Chondrocyte (in vitro differentiated cells): ENCODE results near the gene RGS3. TPM values are rescaled to one million over a fixed set of nuclear protein-coding genes. Genes with fewer than 3 reads are reported as not detected.
A peak's percentile ranks its signal among the peaks of the same experiment; 100 is the strongest.

Experiments used
- DNase-seq: peaks from one replicate; pipeline ENCODE4 v3.0.0; 2021; ENCODE audit warnings: mixed read lengths, low spot score
- H3K27ac Mint-ChIP-seq: one replicate; pipeline ENCODE4 v1.8.0; 2021; ENCODE audit warnings: mild to moderate bottlenecking, moderate library complexity, mixed read lengths; ENCODE audit not compliant: unreplicated experiment
- H3K27me3 Mint-ChIP-seq: 2 replicates; pipeline ENCODE4 v1.8.0; 2021; ENCODE audit warnings: low read depth, mixed read lengths
- H3K36me3 Mint-ChIP-seq: 2 replicates; pipeline ENCODE4 v1.8.0; 2021; ENCODE audit warnings: low read depth, mixed read lengths
- H3K4me1 Mint-ChIP-seq: 2 replicates; pipeline ENCODE4 v1.8.0; 2021; ENCODE audit warnings: low read depth, mild to moderate bottlenecking, mixed read lengths
- H3K4me3 Mint-ChIP-seq: one replicate; pipeline ENCODE4 v1.8.0; 2021; ENCODE audit warnings: mild to moderate bottlenecking, moderate library complexity, mixed read lengths; ENCODE audit not compliant: unreplicated experiment
- H3K9me3 Mint-ChIP-seq: 2 replicates; pipeline ENCODE4 v1.8.0; 2021; ENCODE audit warnings: low read depth, mixed read lengths
- total RNA-seq: library from RNA; stranded (reverse); gene quantifications from 3 replicates; pipeline ENCODE4 v1.2.1, GENCODE V29; 2021
- TF ChIP-seq, protein P1 (sequence below): fragments of 200-600 bp; sonication (generic); IDR thresholded peaks from 2 replicates; pipeline ENCODE4 v1.5.0; 2021; ENCODE audit warnings: antibody characterized with exemption, mild to moderate bottlenecking, moderate library complexity

RGS3 gene
- total RNA-seq, 1 donor from 2014 or later = 55.2 TPM

DNA sequence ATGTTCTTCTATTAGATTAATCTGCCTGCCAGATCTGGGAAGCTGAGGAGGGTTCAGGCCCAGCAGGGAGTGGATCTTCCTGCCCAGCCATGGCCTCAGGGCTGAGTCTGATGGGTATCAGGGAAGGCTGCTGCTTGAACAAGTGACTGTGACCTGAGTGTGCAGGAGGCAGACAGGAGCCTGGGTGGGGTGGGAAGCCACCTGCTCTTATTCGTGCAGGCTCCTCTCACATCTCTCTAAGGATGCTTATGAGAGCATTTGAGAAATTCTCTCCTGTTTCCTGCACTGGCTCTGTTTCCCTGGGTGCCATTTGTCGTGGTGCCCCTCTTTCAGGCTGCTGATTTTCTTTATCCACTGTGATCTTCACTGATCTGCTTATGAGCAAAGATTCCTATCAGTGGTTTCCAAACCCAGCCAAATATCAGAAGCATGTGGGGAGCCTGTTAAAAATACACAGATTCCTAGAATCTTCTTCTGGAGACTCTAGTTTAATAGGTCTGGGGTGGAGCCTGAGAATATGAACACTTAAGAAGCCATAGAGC lies 2.1 kb downstream of the RGS3 start:
- H3K27ac Mint-ChIP-seq = no peak overlapping the region

DNA sequence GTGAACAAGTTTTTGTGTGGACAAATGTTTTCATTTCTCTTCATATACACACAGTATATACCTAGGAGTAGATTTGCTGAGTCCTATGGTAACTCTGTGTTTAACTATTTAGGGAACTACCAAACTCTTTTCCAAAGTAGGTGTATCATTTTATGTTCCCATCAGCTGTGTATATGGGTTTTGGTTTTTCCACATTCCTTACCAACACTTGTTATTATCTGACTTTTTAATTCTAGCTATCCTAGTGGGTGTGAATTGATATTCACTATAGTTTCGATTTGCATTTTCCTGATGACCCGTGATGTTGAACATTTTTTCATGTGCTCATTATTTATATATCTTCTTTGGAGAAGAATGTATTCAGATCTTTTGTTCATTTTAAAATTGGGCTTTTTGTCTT lies 3.7 kb downstream of the RGS3 start:
- Mint-ChIP-seq H3K4me1 (peaks cover 10% of the 10 kb centered on the region), H3K27ac (no peak overlapping the region), H3K9me3 (no peaks in the 10 kb centered on the region), H3K36me3 (no peaks in the 10 kb centered on the region), H3K4me3 (no peak overlapping the region), H3K27me3 (peaks cover 10% of the 10 kb centered on the region)
- TF ChIP-seq, protein P1, sequence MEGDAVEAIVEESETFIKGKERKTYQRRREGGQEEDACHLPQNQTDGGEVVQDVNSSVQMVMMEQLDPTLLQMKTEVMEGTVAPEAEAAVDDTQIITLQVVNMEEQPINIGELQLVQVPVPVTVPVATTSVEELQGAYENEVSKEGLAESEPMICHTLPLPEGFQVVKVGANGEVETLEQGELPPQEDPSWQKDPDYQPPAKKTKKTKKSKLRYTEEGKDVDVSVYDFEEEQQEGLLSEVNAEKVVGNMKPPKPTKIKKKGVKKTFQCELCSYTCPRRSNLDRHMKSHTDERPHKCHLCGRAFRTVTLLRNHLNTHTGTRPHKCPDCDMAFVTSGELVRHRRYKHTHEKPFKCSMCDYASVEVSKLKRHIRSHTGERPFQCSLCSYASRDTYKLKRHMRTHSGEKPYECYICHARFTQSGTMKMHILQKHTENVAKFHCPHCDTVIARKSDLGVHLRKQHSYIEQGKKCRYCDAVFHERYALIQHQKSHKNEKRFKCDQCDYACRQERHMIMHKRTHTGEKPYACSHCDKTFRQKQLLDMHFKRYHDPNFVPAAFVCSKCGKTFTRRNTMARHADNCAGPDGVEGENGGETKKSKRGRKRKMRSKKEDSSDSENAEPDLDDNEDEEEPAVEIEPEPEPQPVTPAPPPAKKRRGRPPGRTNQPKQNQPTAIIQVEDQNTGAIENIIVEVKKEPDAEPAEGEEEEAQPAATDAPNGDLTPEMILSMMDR = no peak
- no peak for DNase-seq

More for the DNA sequence above, 2.1 kb downstream of the RGS3 start:
- TF ChIP-seq, protein P1 = no peak
- Mint-ChIP-seq H3K9me3 (no peaks in the 10 kb centered on the region), H3K4me3 (no peak overlapping the region), H3K4me1 (peaks cover 5% of the 10 kb centered on the region), H3K36me3 (no peaks in the 10 kb centered on the region), H3K27me3 (peaks cover 11% of the 10 kb centered on the region)
- no peak for DNase-seq

DNA sequence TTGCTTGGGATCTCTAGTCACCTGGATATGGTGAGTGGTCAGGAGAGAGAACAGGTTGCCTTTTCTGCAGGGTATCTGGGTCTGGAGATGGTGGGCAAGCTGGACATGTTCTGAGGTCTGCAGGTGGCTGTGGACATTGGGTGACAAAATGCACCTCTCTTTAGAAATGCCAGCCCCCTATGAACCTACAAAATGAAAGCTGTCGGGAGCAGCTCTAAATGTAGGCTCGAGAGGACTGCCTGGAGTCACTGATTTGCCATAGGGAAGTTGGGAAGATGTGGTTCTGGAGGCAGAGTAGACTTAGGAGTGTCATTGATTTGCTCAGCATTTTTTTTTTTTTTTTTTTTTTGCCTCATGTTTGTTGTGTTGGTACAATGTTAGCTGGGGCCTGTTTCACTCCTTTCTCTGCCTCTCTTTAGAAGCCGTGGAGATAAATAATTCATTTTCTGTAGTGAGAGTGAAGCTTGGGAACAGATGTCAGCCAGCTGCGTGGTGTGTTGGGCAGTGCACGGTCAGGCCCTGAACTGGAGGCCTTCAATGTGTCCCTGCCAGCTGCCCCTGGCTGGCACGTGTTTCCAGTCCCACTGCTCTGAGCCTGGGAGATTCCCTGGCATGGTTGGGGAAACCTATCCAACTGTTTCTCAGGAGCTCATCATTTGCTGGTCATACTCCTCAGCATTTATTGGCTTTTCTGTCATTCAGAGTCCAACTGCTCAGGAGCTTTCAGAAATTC lies 5.4 kb downstream of the RGS3 start:
- Mint-ChIP-seq H3K4me1 (peaks cover 7% of the 10 kb centered on the region), H3K4me3 (no peak overlapping the region), H3K27me3 (peaks cover 2% of the 10 kb centered on the region), H3K27ac (no peak overlapping the region), H3K9me3 (no peaks in the 10 kb centered on the region), H3K36me3 (no peaks in the 10 kb centered on the region)
- DNase-seq = no peak
- TF ChIP-seq, protein P1 = no peak

DNA sequence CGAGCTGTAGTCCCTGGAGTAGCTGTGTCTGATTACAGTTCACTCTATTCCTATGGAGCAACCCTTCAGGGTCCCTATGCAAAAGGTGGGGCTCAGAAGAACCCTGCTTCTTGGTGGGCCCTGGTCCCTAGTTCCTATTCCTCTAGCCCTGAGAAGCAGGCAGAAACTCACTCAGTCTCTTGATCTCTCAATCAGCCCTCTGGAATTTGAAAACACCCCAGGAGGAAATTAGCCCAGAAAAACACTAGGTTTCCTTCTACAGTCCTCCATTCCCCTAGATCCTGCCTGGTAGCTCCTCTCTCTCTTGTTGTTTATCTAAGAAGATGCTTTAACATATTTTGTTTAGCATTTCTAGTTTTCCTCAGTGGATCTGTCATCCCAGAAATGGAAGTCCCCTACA lies 7.6 kb downstream of the RGS3 start:
- Mint-ChIP-seq H3K36me3 (no peaks in the 10 kb centered on the region), H3K4me3 (no peak overlapping the region), H3K9me3 (no peaks in the 10 kb centered on the region), H3K4me1 (peaks cover 5% of the 10 kb centered on the region), H3K27ac (peak overlapping the region; percentile 63), H3K27me3 (no peaks in the 10 kb centered on the region)
- TF ChIP-seq, protein P1 = no peak
- no peak for DNase-seq

DNA sequence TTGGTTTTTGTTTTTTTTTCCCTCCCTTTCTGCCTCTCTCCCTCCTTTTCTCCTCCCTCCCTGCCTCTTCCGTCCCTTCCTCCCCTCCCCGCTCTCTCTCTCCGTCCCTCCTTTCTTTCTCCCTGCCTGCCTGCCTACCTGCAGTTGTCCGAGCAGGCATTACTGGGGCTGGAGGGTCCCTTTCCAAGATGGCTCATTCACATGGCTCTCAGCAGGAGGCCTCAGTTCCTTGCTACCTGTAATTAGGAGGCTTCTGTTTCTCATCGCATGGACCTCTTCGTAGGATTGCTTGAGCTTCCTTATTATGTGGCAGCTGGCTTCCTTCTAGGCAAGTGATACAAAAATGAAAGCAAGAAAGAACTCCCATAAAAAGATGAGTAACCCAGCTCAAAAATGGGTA lies 8.0 kb downstream of the RGS3 start:
- no peak for DNase-seq
- Mint-ChIP-seq H3K4me1 (peaks cover 5% of the 10 kb centered on the region), H3K27ac (no peak overlapping the region), H3K4me3 (no peak overlapping the region), H3K27me3 (no peaks in the 10 kb centered on the region), H3K9me3 (no peaks in the 10 kb centered on the region), H3K36me3 (no peaks in the 10 kb centered on the region)
- TF ChIP-seq, protein P1 = no peak
